GM19467 (cell line): ENCODE results near the gene GNLY.
"Not testable (repeated sequence)": the region's sequence is repeated elsewhere in the genome, so short reads cannot be mapped to it uniquely, and the experiment has no call there.

Experiments used
- ATAC-seq: cut with Tn5 transposase; IDR thresholded peaks from one replicate; pipeline ENCODE4 v1.9.1; 2021; ENCODE audit warnings: mild to moderate bottlenecking, moderate library complexity; ENCODE audit not compliant: unreplicated experiment

GNLY gene

DNA sequence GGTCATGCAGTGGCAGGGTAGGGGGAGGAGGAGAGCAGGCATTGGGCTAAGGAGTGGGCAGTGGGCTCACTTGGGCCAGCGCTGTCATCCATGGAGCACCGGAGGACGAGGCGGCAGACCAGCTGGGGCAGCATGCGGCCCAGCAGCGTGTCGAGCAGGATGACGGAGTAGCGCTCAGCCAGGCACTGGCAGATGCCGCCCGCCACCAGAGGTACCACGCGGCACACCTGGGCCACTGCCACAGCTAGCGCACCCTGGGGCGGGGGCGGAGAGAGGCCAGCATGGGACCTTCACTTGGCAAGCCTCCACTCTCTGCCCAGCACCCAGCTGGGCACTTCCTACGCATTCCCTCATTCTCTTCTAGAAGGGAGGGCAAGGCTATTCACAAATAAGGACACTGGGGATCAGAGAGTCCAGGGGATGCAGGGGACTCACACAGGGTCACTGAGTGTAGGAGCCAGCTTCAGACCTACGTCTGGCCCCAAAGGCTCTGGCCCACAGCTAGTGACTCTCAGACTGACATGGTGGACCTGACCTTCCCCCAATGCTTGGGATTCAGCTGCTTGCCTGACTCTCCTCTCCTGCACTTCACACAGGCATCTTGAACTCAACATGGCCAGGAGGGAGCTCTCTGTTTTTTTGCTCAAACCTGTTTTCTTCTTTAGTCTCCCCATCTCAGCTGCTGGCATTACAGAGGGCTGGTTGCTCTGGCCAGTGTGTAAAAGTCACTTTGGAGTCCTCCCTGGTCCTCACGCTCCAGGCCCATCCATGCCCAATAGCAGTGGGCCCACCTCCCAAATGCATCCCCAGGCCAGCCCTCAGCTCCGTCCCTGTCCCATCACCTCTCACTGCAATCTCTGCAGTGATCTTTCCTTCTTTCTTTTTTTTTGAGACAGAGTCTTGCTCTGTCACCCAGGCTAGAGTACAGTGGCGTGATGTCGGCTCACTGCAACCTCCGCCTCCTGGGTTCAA lies 30.3 kb upstream of the GNLY start:
- no peak for ATAC-seq

DNA sequence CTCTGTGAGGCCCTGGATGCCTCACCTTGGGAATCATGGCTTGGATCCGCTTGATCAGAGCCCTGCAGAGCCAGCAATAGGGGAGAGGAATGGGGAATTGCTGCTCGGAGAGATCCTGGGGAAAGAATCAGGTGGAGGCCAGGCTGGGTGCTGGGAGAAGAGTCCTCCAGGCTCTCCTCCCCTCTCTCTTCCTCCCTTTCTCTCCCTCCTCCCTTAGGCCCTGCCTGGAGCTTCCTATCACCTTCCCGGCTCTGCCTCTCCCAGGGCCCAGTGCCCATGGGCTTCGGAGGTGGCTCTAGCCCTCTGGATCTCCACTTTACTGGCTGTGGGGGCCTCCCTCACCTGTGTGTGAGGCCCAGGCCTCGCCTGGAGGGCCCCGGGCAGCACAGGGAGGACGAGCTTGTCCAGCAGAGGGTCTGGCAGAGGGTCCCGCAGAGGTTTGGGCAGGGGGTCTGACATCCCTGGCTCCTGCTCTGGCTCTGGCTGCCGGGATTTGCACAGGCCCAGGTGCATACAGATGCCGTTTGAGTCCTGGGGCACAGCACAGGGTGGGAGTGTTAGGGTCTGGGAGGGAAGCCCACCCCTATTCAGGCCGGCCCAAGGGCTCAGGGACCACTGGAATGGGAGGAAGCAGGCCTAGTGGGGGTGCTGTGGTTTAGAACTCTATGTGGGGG lies 28.8 kb upstream of the GNLY start:
- no peak for ATAC-seq

GRCh38 chr2:85666016-85666415 lies 28.1 kb upstream of the GNLY start:
- ATAC-seq = no peak

GRCh38 chr2:85666435-85667316 lies 27.5 kb upstream of the GNLY start:
- no peak for ATAC-seq

DNA sequence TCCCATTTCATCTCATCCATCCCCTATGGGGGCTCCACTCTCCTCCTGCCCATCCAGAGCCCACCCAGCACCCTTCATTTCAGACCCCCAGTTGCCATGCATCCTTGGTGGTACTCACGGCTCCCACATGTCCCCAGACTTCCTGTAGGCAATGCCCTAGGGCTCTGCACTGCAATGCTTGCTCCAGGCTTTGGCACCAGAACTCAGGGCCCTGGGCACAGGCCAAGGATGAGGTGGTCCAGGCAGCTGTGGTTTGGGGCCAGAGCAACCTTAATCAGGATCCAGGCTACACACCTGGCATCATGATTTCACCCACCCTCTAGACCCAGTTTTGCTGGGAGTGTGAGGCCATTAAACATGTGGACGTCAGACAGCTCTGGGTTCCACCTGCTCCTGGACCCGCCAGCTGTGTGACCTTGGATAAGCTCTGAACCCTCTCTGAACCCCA lies 26.6 kb upstream of the GNLY start:
- ATAC-seq = no peak

DNA sequence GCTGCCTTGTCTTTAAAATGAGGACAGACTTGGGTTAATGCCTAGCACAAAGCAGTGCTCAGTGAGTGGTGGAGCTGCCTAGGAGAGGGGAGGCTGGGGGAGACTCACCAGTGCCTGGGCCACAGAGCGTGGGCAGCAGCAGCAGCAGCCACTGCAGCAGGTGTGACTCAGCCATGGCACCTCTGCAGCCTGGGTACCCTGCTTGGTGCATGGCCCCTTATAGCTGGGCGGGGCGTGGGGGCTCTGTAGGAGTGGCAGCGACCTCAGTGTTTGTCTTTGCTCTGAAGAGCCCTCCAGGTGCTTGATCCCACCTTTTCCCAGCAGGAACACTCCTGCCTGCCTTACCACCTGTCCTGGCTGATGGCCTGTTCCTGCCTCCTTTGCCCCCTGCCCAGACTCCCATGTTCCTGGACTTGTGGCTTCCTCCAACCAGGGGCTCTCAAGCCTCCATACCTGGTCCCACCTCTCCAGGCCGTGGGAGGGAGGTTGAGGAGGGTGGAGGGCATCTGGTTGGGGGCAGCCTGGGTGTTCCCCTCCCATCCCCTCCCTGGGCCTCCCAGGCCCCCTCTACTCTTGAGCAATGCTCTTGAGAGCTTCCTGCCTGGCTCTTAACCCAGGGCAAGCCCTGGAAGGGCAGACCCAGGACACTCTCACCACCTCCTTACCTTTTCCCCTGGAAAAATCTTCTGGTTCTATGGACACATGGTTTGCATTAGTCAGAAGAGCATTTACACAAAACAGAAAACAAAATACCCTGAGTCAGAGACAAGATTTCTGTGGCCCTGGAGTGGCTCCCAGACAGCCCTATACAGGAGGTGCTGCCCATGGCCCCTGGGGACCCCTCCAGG lies 25.9 kb upstream of the GNLY start, which contains the start of gene SFTPB:
Gene SFTPB, minus strand, starts transcription at position 191 of the 848 bp plus-strand sequence. Its CDS starts 16 bp downstream, at position 175.
- ATAC-seq = no peak

GRCh38 chr2:85668857-85669142 lies 25.4 kb upstream of the GNLY start:
- no peak for ATAC-seq

DNA sequence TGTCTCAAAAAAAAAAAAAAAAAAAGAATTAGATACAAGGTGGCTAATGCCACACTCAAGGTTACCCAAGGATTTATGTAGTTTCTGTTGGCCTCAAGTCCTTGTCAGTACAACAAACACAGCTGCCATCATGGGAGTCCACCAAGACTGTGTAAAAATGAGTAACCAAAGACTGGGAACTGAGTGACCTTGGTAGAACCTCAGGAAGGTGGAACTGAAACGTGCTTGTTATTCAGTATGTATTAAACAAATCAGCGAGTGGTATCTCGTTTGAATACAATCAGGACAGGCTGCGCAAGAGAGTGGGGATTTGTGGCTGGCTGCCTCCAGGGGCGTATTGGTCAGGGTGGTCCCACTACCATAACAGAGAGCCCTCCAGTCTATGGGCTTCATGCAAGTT lies 24.6 kb upstream of the GNLY start:
- ATAC-seq = peak; percentile 81

GRCh38 chr2:85670416-85670815 lies 23.7 kb upstream of the GNLY start:
- not testable (repeated sequence) for ATAC-seq

DNA sequence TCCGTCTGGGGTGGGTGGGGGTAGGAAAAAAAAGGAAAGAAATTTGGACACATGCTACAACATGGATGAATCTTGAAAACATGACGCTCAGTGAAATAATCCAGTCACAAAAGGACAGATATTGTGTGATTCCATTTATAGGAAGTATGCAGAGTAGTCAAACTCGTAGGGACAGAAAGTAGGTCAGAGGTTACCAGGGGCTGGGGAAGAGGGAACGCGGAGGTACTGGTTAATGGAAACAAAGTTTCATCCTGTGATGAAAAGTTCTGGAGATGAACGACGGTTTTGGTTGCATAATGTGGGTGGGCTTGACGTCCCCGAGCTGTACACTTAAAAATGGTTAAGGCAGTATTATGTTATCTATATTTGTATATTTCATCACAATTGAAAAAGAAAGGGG lies 21.7 kb upstream of the GNLY start:
- ATAC-seq = no peak

DNA sequence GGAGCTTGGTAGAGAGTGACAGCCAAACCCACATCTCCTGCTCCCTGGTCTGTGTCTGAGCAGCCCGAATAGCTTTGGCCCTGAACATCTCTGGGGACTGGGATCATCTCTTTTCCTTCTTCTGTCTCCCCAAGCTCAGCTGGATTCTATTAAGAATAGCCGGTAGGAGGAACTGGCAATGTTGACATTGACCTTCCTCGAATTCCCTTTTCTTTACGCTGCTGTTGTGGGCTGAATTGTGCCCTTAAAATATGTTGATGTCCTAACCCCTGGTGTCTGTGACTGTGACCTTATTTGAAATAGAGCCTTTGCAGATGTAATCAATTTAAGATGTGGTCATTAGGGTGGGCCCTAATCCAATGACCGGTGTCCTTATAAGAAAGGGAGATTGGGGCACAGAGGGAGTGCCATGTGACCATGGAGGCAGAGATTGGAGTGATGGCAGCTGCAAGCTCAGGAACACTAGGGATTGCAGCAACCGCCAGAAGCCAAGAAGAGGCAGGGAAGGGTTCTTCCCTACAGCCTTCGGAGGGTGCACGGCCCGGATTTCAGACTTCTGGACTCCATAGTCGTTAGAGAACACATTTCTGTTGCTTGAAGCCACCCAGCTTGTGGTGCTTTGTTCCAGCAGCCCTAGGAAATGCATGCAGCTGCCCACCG lies 20.3 kb upstream of the GNLY start:
- ATAC-seq = no peak

- no peak for ATAC-seq
Measured at GRCh38 chr2:85674417-85674816, 19.7 kb upstream of the GNLY start.

GRCh38 chr2:85675427-85675826 lies 18.7 kb upstream of the GNLY start:
- no peak for ATAC-seq

DNA sequence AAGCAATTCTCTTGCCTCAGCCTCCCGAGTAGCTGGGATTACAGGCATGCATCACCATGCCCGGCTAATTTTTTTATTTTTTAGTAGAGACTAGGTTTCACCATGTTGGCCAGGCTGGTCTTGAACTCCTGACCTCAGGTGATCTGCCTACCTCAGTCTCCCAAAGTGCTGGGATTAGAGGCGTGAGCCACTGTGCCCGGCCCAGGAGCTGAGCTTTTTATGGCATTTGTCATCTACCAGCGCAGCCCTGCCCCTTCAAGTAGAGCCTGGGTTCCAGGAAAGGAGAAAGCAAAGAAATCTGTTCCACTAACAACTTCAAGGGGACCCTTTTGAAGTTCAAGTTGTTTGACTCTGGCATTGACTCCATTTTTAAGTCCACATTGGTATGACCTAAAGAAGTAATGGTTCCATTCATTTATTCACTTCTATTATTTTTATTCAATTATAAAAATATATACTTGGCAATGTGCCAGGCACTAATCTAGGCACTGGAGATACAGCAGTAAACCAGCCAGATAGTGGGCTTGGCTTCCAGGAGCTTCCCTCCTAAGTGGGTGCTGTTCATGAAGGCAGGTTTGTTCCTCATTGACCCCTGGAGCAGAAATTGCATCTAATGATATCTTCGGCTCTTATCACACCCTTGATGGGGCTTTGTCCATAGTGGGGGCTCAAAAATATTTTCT lies 18.2 kb upstream of the GNLY start:
- ATAC-seq = no peak

GRCh38 chr2:85678377-85678776 lies 15.8 kb upstream of the GNLY start:
- ATAC-seq = no peak

- ATAC-seq = peak; percentile 70
Measured at GRCh38 chr2:85678794-85679672, 15.1 kb upstream of the GNLY start.

DNA sequence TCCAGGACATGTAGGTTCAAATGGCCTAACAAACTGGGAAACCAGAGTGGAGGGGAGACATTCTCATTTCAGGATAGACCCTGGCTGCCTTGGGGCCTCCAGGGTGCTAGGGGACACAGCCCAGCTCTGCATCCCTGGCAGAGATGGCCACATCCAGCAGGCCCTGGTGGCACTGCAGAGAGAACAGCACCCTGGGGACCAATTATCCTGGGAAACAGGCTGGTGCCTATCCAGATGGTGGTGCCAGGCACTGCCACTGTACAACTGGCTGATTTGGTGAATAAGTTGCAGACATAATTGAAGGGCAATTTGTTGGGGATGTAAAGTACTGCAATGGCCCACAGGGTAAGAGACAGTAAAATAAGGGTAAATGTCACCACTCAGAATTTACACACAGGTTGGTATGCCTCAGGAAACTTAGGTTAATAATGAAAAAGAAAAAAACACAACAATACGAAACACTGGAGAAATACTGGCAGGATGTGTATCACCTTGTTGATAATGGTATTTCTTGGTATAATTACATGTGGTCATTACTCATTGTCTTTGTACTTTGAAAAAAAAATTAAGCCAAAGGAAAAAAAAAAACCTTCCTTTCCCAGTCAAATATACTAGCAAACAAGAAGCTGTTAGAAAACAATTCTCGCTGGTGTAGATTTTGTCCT lies 13.3 kb upstream of the GNLY start:
- ATAC-seq = no peak

GRCh38 chr2:85681372-85681763 lies 12.8 kb upstream of the GNLY start:
- no peak for ATAC-seq
